ENCODE data around the gene DDX10.

- TF ChIP-seq CTCF (IDR thresholded peaks at IDR 0.05; ENCODE audit: low read depth, low read length, poor library complexity, severe bottlenecking) (no peak), EZH2phosphoT487 (IDR thresholded peaks at IDR 0.05; ENCODE audit: borderline replicate concordance, low read length) (no peak)
Observed at GRCh38 chr11:108912581-108912980, 247.7 kb downstream of the DDX10 start.

Measured in DOHH2 (cell line).